ENCODE measurements around the gene TRIM7.

The TRIM7 gene

DNA sequence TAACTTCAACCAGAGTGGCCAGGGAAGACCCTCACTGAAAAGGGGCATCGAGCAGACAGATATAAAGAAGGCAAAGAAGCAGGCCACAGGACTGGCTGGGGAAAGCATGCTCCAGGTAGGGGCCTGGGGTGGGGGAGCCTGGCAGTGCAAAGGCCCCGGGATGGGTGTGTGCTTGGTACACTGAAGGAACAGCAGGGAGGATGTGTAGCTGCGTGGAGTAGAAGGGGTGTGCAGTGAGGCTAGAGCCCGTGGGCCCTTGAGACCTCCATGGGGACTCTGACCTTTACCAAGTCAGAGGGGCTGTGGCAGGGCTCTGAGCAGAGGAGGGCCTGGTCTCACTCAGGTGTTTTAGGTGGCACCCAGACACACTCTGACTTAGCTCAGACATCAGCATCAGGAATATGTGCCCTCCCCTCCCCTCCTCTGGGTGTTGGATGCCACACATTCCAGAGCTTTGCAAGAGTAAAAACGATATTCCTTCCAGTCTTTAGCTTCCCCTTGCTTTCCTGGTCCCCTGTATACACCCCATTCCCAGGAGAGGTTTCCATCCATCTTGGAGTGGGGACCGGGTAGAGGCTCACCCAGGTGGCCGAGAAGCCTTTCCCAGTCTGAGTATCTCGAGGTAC lies 7.6 kb downstream of the TRIM7 start:
- no peak overlapping the region for H3K4me3 ChIP-seq (ENCODE audit: low read depth, low read length)
- TF ChIP-seq, protein P1, sequence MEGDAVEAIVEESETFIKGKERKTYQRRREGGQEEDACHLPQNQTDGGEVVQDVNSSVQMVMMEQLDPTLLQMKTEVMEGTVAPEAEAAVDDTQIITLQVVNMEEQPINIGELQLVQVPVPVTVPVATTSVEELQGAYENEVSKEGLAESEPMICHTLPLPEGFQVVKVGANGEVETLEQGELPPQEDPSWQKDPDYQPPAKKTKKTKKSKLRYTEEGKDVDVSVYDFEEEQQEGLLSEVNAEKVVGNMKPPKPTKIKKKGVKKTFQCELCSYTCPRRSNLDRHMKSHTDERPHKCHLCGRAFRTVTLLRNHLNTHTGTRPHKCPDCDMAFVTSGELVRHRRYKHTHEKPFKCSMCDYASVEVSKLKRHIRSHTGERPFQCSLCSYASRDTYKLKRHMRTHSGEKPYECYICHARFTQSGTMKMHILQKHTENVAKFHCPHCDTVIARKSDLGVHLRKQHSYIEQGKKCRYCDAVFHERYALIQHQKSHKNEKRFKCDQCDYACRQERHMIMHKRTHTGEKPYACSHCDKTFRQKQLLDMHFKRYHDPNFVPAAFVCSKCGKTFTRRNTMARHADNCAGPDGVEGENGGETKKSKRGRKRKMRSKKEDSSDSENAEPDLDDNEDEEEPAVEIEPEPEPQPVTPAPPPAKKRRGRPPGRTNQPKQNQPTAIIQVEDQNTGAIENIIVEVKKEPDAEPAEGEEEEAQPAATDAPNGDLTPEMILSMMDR (IDR thresholded peaks at IDR 0.05; ENCODE audit: borderline replicate concordance, insufficient read depth, low read depth, low read length) = no peak

DNA sequence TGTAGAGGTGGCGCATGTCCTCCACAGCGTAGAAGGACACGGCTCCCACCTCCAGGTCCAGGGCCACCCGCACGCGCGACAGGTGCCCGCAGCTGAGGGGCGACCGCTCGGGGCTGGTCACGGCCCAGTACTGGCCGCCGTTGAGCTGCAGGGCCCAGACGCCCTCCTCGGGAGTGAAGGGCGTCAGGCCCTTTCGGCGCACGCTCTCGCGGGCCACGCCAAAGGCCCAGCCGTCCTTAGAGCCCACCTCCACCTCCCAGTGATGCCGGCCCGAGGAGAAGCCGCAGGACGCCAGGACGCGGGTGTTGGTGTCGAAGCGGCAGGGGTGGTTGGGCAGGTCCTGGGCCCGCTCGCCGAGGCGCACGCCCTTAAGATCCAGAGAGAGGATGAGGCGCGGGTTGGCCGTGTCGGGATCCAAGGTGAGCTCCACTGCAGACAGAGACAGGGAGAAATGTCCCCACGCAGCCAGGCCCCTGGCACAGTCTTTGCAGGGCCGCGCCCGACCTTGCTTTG lies 9.7 kb downstream of the TRIM7 start:
- H3K4me3 ChIP-seq (ENCODE audit: low read depth, low read length) = no peak overlapping the region
- TF ChIP-seq, protein P1 (IDR thresholded peaks at IDR 0.05; ENCODE audit: borderline replicate concordance, insufficient read depth, low read depth, low read length) = no peak

DNA sequence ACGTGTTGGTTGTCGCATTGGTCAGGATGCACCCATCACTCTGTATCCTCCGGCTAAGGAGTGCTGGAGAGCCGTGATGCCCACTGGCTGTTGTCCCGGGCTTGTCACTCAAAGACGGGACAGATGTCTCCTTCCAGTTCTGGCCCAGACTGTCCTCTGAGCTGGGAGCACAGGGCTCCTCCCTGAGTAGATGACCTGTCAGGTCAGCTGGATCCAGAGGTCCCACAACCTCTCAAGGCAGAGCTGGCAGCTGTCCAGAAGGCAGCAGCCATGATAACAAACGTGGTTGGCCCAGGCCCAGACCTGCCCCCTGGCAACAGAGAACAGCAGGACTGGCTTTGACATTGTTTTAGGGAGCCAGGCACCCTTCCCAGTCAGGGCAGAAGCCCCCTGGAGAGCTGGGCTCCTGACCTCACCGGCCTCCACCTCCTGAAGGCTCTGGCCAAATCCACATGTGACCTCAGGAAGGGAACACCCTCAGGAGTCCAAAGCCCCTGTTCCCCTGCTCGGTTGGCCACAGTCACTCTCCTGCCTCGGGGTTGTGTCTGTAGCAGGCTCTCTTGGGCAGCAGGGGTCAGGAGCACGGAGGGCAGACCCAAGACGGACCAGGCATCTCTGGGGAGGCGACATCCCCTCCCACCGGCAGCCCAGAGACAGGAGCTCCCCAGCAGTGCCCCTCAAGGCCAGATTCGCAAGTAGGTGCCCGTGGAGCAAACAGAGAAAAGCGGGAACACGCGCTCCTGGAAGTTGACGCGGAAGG lies 10.3 kb downstream of the TRIM7 start:
- no peak overlapping the region for H3K4me3 ChIP-seq (ENCODE audit: low read depth, low read length)
- TF ChIP-seq, protein P1 (IDR thresholded peaks at IDR 0.05; ENCODE audit: borderline replicate concordance, insufficient read depth, low read depth, low read length) = no peak

DNA sequence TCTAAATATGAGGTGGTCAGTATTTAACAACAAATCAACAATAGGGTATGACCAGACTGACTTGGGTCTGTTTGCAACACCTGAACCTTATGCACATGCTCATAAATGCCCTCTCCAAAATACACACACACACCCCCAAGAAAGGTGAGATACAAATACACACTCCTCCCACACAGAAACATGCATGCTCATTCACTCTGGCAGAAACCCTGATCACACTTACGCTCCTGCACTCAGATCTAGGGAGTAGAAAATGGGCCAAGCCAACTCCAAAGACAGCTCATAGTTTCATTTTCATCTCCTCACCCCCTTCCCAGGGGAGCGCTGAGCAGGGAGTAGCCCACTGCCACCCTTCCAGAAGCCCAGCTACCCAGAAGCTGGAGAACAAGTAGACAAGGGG lies 11.3 kb downstream of the TRIM7 start:
- H3K4me3 ChIP-seq (ENCODE audit: low read depth, low read length) = no peak overlapping the region
- TF ChIP-seq, protein P1 (IDR thresholded peaks at IDR 0.05; ENCODE audit: borderline replicate concordance, insufficient read depth, low read depth, low read length) = no peak

DNA sequence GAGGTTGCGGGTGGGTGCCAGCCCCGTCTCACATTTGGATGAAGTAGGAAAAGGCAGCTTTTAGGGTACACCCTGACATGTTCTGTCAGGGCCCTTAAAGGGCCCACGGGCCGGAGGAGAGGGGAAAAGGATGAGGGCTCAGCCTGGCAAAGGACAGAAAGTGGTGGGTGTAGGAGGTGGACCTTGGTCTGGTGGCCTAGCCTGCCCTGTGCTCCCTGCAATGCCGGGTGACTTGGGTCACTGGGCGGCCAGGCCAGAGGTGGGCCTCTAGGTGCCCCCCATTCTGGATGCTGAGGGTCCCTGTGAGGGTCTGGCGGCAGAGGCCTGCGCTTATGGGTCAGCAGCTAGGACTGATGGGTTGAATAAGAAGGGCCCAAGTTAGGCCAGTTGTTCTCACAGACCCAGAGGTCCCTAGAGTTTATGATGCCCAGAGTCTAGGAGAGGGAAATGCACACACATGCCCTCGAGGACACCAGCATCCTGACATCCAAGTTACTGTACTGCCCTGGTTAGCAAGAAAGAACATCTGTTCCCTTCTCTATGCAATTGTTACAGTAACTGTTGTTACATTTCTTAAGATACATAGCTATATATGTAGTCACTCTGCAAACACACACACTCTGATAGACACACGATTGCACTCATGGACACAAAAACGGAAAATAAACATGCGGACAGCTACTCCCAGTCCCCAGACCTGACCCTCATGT lies 12.5 kb downstream of the TRIM7 start:
- TF ChIP-seq, protein P1 (IDR thresholded peaks at IDR 0.05; ENCODE audit: borderline replicate concordance, insufficient read depth, low read depth, low read length) = no peak

DNA sequence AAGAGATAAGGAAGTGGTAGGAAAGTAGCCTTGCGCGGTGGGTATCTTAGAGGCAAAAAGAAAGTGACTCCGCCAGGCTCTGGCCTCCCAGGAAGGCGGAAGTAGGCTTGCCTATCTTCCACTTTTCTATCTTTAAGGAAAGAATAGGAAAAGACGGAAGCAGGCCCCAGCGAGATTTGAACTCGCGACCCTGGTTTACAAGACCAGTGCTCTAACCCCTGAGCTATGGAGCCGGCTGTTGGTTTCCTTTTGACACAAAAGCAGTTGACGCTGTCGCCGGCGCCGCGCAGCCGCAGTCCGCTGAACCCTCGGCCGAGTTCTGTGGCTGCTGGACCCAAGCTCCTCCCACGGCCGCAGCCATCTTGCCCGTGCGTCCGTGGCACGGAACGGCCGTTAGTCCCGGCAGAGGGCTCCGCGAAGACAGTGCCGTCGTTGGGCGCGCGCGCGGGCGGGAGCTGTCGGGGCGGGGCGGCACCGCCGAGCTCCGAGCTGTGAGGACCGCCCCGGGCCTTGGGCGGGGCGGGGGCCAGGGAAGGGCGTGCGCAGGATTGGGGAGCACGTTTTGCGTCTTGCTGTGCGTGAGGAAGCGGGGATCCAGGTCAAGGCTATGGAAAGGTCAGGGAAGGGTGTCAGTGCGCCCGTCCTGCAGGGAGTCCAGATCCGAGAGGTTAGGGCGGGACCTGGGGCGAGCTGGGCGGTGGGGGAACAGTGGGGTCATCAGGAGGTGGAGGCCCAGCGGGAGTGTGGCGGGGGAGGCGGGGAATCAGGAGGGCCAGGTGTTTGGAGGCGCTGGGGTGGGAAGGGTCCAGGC lies 13.3 kb downstream of the TRIM7 start:
- TF ChIP-seq, protein P1 (IDR thresholded peaks at IDR 0.05; ENCODE audit: borderline replicate concordance, insufficient read depth, low read depth, low read length) = no peak
- peak overlapping the region; percentile 70 for H3K4me3 ChIP-seq (ENCODE audit: low read depth, low read length)

More for the DNA sequence above, 12.5 kb downstream of the TRIM7 start:
- peak overlapping the region; percentile 70 for H3K4me3 ChIP-seq (ENCODE audit: low read depth, low read length)
